GM19397 (cell line): ENCODE data around the gene CD82.

Experiments used
- ATAC-seq: cut with Tn5 transposase; IDR thresholded peaks from one replicate; pipeline ENCODE4 v1.9.1; 2021; ENCODE audit warnings: mild to moderate bottlenecking, moderate library complexity; ENCODE audit not compliant: unreplicated experiment

Gene CD82

DNA sequence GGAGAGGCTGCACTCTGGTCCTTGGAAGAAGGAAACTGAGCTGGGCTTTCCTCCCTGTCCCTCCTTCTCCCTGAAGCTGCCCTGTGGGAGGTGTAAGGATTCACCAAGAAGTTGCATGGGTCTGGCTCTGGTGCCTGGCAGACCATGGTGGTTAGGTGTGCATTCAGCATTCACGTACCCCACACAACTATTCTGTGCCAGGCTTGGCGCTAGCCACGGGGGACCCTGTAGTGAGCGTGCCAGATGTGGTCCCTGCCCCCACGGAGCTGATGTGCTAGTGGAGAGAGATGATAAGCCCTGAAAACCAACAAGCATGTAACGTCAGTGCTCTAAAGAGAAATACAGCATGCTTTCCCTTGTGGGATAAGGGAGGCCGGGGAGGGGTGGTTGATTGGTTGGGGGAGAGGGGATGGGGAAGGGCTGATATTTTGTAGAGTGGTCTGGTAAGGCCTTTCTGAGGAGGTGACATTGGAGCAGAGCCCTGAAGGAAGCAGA, 48.9 kb downstream of the CD82 start:
- ATAC-seq = no peak

DNA sequence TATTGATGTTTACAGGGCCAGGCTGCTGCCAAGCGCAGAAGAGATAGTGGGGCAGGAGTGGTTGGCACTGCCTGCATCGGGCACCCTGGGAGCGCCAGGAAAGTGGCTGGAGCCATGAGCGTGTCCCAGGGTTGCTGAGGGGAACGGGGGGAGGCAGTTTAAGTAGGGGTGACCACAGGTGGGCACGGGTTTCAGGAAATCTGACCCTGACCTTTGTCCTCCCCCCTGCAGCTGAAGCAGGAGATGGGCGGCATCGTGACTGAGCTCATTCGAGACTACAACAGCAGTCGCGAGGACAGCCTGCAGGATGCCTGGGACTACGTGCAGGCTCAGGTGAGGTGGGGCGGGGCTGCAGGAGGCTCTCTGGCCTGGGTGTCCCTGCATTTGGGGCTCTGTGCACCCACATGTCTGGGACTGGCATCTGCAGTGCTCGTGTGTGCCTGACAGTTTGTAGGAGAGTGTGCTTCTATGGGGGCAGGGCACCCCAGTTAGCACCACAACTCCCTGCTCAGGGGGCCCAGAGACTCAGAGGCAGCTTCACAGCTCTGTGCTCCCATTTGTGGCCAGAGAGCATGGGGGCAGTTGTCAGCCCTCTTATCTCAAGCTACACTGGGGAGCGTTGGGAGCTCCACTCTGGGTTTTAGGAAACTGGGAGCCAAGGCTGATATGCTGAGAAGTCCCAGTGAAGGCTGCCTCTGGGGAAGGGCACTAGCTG, 49.7 kb downstream of the CD82 start:
- ATAC-seq = no peak

- ATAC-seq = no peak
These were observed 50.7 kb downstream of the CD82 start for GRCh38 chr11:44615913-44616791.

DNA sequence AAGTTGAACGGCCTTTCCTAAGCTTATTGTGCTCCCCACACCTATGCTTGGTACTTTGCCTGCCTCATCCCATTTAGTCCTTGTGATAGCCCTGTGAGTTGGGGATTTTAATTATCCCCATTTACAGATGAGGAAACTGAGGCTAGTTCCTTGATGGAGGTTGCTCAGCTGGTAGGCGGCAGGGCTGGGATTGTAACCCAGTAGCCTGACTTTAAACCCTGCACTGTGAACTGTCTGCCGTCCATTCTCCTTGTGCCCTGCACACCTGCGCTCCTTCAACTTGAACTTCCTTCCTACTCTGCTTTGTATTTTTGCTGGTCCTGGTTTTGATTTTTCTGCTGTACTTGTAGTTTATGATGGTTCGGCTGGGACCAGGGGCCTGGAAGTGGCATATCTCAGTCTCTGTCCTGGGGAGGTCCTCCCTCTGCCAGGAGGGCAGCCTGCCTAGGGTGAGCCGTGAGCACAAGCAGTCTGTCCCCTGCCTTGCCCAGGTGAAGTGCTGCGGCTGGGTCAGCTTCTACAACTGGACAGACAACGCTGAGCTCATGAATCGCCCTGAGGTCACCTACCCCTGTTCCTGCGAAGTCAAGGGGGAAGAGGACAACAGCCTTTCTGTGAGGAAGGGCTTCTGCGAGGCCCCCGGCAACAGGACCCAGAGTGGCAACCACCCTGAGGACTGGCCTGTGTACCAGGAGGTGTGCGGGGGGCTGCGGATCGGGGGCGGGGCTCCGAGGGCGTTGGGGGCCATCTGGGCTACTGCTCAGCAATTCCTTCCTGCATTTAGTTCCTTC, 52.4 kb downstream of the CD82 start:
- no peak for ATAC-seq

DNA sequence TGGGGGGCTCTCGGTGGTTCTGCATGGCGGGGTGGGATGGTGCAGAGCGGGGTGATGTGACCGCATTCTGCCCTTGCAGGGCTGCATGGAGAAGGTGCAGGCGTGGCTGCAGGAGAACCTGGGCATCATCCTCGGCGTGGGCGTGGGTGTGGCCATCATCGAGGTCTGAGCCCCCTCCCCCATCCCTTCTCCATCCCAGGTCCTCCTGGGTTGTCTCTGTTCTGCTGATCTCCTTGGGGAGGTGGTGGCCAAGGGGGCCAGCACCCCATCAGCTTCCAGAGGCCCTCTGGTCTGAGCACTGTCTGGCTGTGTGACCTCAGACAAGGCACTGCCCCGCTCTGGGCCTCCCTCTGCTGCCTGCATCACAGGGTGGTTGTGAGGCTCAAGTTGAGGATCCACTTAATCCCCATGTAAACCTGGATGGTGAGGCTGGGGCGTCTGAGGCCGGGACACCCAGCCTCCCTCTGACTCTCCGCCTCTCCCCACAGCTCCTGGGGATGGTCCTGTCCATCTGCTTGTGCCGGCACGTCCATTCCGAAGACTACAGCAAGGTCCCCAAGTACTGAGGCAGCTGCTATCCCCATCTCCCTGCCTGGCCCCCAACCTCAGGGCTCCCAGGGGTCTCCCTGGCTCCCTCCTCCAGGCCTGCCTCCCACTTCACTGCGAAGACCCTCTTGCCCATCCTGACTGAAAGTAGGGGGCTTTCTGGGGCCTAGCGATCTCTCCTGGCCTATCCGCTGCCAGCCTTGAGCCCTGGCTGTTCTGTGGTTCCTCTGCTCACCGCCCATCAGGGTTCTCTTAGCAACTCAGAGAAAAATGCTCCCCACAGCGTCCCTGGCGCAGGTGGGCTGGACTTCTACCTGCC, 53.3 kb downstream of the CD82 start:
- ATAC-seq = no peak

GRCh38 chr11:44620328-44620725, 54.9 kb downstream of the CD82 start:
- ATAC-seq = no peak

DNA sequence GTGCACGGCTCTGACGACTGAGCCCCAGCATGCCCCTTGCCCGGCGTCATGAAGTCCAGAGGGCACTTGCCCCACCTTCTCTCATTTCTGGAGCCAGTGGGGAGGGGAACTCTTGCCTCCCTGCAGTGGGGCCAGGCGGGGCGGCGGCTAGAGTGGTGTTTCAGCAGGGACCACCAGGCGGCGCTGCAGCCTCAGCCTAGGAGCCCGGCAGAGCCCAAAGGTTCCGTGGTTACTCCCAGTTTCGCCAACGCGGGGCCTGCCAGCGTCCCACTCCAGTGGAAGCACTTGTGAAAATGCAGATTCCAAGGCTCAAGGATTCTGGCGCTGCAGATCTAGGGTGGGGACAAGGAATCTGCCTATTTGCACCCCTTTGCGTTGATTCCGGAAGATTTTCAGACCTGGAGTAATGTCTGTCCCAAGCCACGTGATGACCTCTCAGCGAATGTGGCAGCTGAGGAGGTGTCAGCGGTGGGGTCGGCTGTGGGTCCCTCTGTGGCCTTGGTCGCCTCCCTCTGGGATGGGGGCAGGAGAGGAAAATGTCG, 55.7 kb downstream of the CD82 start:
- ATAC-seq = no peak

GRCh38 chr11:44621784-44622183, 56.3 kb downstream of the CD82 start:
- ATAC-seq = no peak

DNA sequence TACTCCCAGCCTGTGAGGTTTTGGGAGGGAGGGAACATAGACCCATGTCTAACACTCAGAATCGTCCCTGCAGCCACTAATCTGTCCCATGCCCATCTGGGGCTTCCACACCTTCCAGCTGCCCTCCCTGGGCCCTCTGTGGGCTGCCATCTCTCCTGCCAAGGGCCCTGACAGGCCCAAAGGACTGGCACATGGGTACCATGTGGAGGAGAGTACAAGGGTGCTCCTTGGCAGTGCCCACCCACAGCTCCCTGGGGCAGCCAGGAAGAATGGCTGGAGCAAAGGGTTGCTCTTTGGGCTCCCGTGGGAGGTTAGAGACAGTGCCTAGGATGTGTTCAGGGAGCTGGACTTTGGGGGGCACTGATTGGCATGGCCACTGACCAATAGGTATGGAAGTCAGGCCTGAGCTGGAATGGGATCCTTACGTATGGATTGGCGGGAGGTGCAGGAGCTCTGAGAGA, 56.8 kb downstream of the CD82 start:
- no peak for ATAC-seq

GRCh38 chr11:44622721-44623258, 57.3 kb downstream of the CD82 start:
- ATAC-seq = no peak

- no peak for ATAC-seq
These were observed 57.9 kb downstream of the CD82 start for GRCh38 chr11:44623341-44623730.

GRCh38 chr11:44623731-44624491, 58.4 kb downstream of the CD82 start:
- no peak for ATAC-seq

DNA sequence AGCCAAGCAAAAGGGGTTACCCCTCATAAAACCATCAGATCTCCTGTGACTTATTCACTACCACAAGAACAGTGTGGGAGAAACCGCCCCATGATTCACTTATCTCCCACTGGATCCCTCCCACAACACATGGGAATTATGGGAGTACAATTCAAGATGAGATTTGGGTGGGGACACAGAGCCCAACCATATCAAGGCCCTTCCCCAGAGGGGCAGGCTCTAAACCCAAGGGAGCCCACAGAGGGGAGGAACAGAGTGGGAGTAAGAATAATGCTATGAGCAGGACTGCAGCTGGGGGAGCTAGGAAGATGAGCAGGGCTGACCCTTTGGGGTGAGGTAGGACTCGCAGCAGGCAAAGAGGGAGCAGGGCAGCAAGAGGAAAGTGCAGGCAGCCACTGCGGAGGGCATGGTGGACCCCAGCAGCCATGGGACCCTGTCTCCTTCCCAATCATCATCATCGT, 59.3 kb downstream of the CD82 start:
- ATAC-seq = no peak

DNA sequence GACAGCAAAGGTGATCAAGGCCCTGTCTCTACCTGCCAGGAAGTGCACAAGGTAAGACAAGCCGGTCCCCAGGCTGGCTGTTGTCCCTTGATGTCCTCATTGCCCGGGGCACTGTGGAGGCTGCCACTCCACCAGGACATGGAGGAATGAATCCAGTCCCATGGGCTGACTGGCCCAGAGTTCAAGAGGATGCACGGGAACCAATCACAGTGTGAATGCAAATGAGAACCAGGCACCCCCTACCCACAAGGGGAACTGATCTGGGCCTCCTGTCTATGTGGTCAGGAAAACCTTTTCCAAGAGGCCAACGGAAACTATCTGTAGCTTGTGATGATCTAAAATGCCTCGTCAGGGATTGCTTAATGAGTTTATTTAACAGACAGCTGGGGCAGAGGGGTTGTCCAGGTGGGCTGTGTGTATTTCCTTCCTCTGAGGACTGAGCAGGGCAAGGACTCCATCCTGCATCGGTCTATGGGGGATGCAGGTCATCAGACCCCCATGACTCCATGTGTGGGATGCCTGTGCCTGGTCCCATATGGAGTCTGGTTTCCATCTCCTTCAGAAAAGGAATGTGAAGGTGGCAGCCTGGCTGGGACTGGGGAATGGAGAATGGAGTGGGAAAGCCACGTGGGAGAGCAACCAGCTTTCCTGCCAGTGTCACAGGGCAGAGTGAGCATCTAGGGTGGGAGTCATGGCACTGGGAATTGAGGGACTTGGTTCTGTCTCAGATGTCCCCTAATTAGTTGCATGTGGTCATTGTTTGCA, 60.5 kb downstream of the CD82 start:
- ATAC-seq = no peak

GRCh38 chr11:44626645-44627044, 61.2 kb downstream of the CD82 start:
- ATAC-seq = no peak

DNA sequence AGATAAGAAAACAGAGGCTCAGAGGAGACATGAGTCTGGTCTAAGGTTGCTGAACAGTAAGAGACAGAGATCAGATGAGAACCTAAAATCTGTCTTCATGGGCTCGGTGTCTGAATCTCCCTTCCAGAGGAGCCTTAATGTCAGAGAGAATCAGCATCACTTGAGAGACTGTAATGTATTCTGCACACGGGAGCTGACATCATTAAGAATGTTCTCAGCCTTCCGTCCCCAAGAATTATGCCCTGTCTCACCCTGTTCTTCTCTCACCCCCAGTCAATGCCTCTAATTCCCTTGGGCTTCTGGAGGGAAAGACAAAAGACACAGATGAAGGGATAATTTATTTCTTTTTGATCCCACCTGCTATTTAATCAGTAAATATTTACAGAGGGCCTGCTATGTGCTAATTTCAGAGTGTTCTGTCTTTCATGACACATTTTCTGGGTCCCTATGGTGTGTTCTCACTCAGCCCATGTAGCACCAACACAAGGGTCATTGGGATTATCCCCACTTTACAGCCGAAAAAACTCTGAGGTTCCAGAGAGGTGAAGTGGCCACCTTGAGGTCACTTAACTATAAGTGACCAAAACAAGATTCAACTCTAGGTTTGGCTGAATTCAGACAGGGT, 61.8 kb downstream of the CD82 start:
- ATAC-seq = no peak

GRCh38 chr11:44627911-44628729, 62.7 kb downstream of the CD82 start:
- ATAC-seq = no peak
